ENCODE data around the gene GPBP1L1.

DNA sequence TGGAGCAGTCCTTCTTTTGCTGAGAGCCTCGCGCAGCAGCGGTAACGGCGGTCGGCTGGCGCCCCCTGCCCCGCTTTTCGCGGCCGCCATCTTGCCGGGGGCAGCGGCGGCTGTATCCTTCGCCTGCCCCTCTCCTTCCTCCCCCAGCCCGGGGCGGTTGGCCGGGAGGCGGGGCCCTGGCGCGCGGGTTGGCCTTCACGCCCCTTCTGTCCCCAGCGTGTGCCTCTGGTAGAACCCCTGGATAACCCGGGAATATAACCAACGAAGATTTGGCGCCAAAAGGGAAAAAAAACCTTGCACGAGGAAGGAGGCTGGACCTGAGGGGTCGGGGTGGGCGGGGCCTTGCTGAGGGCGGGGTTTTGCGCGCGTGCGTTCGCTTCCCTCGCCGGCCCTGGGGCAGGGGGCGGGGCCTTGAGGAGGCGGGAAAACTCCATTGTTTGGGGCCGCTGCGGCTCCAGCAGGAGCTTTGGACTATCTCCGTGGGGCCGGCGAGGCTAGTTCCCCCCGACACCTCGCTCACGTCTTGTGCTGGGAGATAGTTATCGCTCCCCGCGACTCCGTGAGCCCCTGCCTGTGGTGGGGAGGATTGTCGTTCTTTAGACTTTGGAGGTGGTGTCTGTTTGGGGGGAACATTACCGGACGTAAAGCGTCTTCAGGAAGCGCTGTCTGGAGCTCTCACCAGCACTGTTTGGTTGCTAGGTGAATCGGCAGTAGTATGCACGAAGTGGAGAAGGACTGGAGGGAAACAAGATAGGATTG, 101.8 kb downstream of the GPBP1L1 start:
- TF ChIP-seq POLR2A (IDR thresholded peaks at IDR 0.05; ENCODE audit: low read depth, low read length) (no peak), POU2F2 (IDR thresholded peaks at IDR 0.05; ENCODE audit: low read depth, low read length) (no peak; the same call in 1 of the 2 replicates), TAF1 (IDR thresholded peaks at IDR 0.05; ENCODE audit: low read depth, low read length) (no peak)

All from GM12891 (cell line).